GM18498 (cell line): ENCODE measurements around the gene ADPRH.
"Not testable (repeated sequence)": the region's sequence is repeated elsewhere in the genome, so short reads cannot be mapped to it uniquely, and the experiment has no call there.

Source experiments
- ATAC-seq: cut with Tn5 transposase; IDR thresholded peaks from one replicate; pipeline ENCODE4 v1.9.1; 2021; ENCODE audit warnings: mild to moderate bottlenecking, moderate library complexity; ENCODE audit not compliant: unreplicated experiment

ADPRH gene

GRCh38 chr3:119559441-119559963, 19.8 kb upstream of the ADPRH start, which contains the start of gene CD80:
CD80 (minus strand) TSS chr3:119559614; CDS start chr3:119557728, 1,886 bp downstream.
- peak; percentile 63 for ATAC-seq

GRCh38 chr3:119560160-119560559, 19.1 kb upstream of the ADPRH start:
- no peak for ATAC-seq

GRCh38 chr3:119562307-119562961, 16.9 kb upstream of the ADPRH start:
- ATAC-seq, result peak; percentile 75

GRCh38 chr3:119563334-119563733, 16.0 kb upstream of the ADPRH start:
- not testable (repeated sequence) for ATAC-seq

- ATAC-seq, result no peak
These were observed 10.1 kb upstream of the ADPRH start for GRCh38 chr3:119569156-119569555.

GRCh38 chr3:119570229-119570628, 9.1 kb upstream of the ADPRH start:
- peak; percentile 92 for ATAC-seq

- ATAC-seq, result no peak
These were observed 8.1 kb upstream of the ADPRH start for GRCh38 chr3:119571230-119571629.

- ATAC-seq, result no peak
These were observed 7.6 kb upstream of the ADPRH start for GRCh38 chr3:119571688-119572087.

- no peak for ATAC-seq
These were observed 3.8 kb upstream of the ADPRH start for GRCh38 chr3:119575507-119575906.

- peak; percentile 79 for ATAC-seq
These were observed 922 bp downstream of the ADPRH start for GRCh38 chr3:119580067-119580760.

- ATAC-seq, result no peak
These were observed 2.9 kb downstream of the ADPRH start for GRCh38 chr3:119582178-119582577.

GRCh38 chr3:119585208-119585607, 5.9 kb downstream of the ADPRH start:
- ATAC-seq, result no peak

- no peak for ATAC-seq
These were observed 6.7 kb downstream of the ADPRH start for GRCh38 chr3:119585856-119586570.

GRCh38 chr3:119586733-119587172, 7.5 kb downstream of the ADPRH start:
- no peak for ATAC-seq

GRCh38 chr3:119588112-119588511, 8.8 kb downstream of the ADPRH start:
- ATAC-seq, result no peak

GRCh38 chr3:119589102-119589773, 9.9 kb downstream of the ADPRH start:
- no peak for ATAC-seq

GRCh38 chr3:119590706-119591105, 11.4 kb downstream of the ADPRH start:
- ATAC-seq, result no peak

GRCh38 chr3:119592861-119593260, 13.6 kb downstream of the ADPRH start:
- no peak for ATAC-seq

GRCh38 chr3:119594066-119594465, 14.8 kb downstream of the ADPRH start:
- no peak for ATAC-seq

- not testable (repeated sequence) for ATAC-seq
These were observed 15.6 kb downstream of the ADPRH start for GRCh38 chr3:119594929-119595328.
